ENCODE data around the gene NEIL3. TPM values are rescaled to one million over a fixed set of nuclear protein-coding genes. Genes with fewer than 3 reads are reported as not detected.

Gene NEIL3
- total RNA-seq, 1 experiment from 2014 or later: 6.3 TPM

DNA sequence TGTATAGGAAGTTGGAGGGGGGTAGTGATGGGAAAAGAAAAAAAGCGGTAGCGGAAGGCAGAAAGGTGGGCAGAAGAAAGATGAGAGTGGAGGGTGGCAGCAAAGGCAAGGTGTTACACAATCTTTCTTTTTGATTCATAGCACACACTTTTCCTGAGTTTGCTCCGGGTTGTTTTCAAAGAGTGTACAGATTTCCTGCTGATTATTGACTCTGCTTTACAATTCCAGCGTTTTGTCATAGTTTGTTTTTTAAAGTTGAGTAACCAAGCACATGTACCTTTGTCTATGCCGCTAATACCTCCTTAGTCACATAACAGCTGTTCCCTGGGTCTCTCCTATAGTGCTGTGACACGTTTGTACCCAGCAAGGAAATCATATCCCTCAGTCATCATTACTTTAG is 82.3 kb downstream of the NEIL3 start:
- no peaks in the 10 kb centered on the region for H3K27me3 ChIP-seq (ENCODE audit: insufficient read depth, low read length)
- no peak overlapping the region for H3K14ac ChIP-seq (ENCODE audit: insufficient read depth, low read length)
- H3K27me3 Mint-ChIP-seq (ENCODE audit: low read depth): no peaks in the 10 kb centered on the region; the same call in 1 of the 2 replicates
- no peaks in the 10 kb centered on the region for H3K79me1 ChIP-seq (ENCODE audit: insufficient read depth, low read depth, low read length, poor library complexity, severe bottlenecking)
- H3T11ph ChIP-seq (ENCODE audit: low read length): no peak overlapping the region
- no peaks in the 10 kb centered on the region for H3K4me1 ChIP-seq (ENCODE audit: insufficient read depth, low read length)
- no peak overlapping the region for H3K4ac ChIP-seq (ENCODE audit: low read depth, low read length)
- H3K79me2 ChIP-seq (ENCODE audit: insufficient read depth, low read length): no peaks in the 10 kb centered on the region
- H3K27ac ChIP-seq (ENCODE audit: insufficient read length, low read depth, low read length): no peak overlapping the region
- no peak overlapping the region for H2BK5ac ChIP-seq (ENCODE audit: insufficient read length, low read length)
- H2AK5ac ChIP-seq (ENCODE audit: insufficient read length, low read length): no peak overlapping the region
- no peak overlapping the region for H2BK12ac ChIP-seq (ENCODE audit: insufficient read length, low read depth, low read length)
- no peak overlapping the region for H3K4me2 ChIP-seq (ENCODE audit: insufficient read depth, insufficient read length, low read length)
- H3K27ac Mint-ChIP-seq: no peak overlapping the region
- H3K4me3 Mint-ChIP-seq: no peak overlapping the region
- H4K20me1 ChIP-seq (ENCODE audit: control insufficient read depth, insufficient read depth, insufficient read length): no peaks in the 10 kb centered on the region
- no CpG with 5 or more reads among the region's 6 CpGs for WGBS (ENCODE audit: extremely low coverage, insufficient read length, low lambda C conversion rate)
- H3K18ac ChIP-seq (ENCODE audit: insufficient read length, low read depth, low read length): no peak overlapping the region
- TF ChIP-seq, protein P1, sequence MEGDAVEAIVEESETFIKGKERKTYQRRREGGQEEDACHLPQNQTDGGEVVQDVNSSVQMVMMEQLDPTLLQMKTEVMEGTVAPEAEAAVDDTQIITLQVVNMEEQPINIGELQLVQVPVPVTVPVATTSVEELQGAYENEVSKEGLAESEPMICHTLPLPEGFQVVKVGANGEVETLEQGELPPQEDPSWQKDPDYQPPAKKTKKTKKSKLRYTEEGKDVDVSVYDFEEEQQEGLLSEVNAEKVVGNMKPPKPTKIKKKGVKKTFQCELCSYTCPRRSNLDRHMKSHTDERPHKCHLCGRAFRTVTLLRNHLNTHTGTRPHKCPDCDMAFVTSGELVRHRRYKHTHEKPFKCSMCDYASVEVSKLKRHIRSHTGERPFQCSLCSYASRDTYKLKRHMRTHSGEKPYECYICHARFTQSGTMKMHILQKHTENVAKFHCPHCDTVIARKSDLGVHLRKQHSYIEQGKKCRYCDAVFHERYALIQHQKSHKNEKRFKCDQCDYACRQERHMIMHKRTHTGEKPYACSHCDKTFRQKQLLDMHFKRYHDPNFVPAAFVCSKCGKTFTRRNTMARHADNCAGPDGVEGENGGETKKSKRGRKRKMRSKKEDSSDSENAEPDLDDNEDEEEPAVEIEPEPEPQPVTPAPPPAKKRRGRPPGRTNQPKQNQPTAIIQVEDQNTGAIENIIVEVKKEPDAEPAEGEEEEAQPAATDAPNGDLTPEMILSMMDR (conservative IDR thresholded peaks at IDR 0.05): no peak
- no peak overlapping the region for H2BK120ac ChIP-seq (ENCODE audit: low read depth, low read length, poor library complexity, severe bottlenecking)
- H2AFZ ChIP-seq (ENCODE audit: low read length): no peak overlapping the region
- H3K9ac ChIP-seq (ENCODE audit: extremely low read depth, insufficient read length, low read length): no peak overlapping the region
- H2BK20ac ChIP-seq (ENCODE audit: low read depth, low read length, poor library complexity, severe bottlenecking): peak overlapping the region; percentile 32
- H3K36me3 Mint-ChIP-seq (ENCODE audit: insufficient read depth in 1 of 3, low read depth in 3 of 3): no peaks in the 10 kb centered on the region
- peaks cover 0 to 5% of the 10 kb centered on the region in 2 experiments; a peak in 2 of 4 replicates for H3K4me1 Mint-ChIP-seq
- no peak overlapping the region for H4K8ac ChIP-seq (replicated peaks; ENCODE audit: insufficient read length, low read depth, low read length)
- H3K56ac ChIP-seq (ENCODE audit: insufficient read length, low read depth, low read length): no peak overlapping the region
- H3K9me3 Mint-ChIP-seq: no peaks in the 10 kb centered on the region
- no peak overlapping the region for H4K5ac ChIP-seq (ENCODE audit: insufficient read length, low read depth, low read length)
- H4K91ac ChIP-seq (ENCODE audit: insufficient read length, low read depth, low read length): no peak overlapping the region
- DNase-seq: no peak
- H3K23ac ChIP-seq (ENCODE audit: insufficient read length, low read depth, low read length): no peak overlapping the region
- H3K9me3 ChIP-seq (ENCODE audit: control insufficient read depth, low read depth, low read length): no peaks in the 10 kb centered on the region
- H2BK15ac ChIP-seq (ENCODE audit: low read depth, low read length): no peak overlapping the region
- no peaks in the 10 kb centered on the region for H3K23me2 ChIP-seq (ENCODE audit: insufficient read length, low read depth, low read length, poor library complexity, severe bottlenecking)

Data from H9 (cell line).